Measurements from ENCODE around the gene PNPLA6. TPM values are rescaled to one million over a fixed set of nuclear protein-coding genes. Genes with fewer than 3 reads are reported as not detected.

The PNPLA6 gene
- total and polyA plus RNA-seq, 2 experiments from 2014 or later, result 66.6 to 135 TPM

DNA sequence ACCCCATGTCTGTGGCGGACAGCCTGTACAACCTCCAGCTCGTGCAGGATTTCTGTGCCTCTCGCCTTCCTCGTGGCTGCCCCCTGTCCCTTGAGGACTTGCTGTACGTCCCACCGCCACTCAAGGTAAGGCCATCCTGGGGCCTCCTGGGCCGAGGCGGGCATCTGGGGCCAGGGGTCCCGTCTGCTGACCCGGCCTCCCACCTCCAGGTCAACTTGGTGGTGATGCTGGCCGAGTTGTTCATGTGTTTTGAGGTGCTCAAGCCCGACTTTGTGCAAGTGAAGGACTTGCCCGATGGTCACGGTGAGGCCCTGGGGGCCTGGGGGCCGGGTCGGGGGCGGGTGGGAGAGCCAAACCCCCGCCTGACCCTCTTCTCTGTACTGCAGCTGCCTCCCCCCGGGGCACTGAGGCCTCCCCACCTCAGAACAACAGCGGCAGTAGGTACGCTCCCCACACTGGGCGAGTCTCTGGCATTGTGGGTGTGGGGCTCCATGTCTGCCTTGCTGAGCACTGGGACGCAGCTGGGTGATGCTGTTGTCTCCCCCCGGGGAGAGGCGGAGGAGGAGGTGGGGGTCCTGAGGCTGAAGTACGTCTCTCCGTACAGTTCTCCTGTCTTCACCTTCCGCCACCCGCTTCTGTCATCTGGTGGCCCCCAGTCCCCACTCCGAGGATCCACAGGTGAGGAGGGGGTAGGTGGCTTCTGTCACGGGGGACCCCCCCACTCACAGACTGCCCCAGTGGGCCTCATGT, 75.1 kb downstream of the PNPLA6 start:
- H3K27me3 ChIP-seq (ENCODE audit: insufficient read depth), result no peaks in the 10 kb centered on the region
- Mint-ChIP-seq H3K36me3 (ENCODE audit: low read depth) (peaks cover 23% of the 10 kb centered on the region), H3K27me3 (ENCODE audit: insufficient read depth, low read depth, poor library complexity) (peaks cover 6% of the 10 kb centered on the region), H3K27ac (no peak overlapping the region), H3K9me3 (peaks cover 2% of the 10 kb centered on the region; the same call in 2 of the 3 replicates), H3K4me3 (no peak overlapping the region), H3K4me1 (peaks cover 3% of the 10 kb centered on the region; the same call in 2 of the 3 replicates)
- H2AFZ ChIP-seq, result no peak overlapping the region
- no peak for ATAC-seq
- no peak overlapping the region for H3K4me3 ChIP-seq
- no peaks in the 10 kb centered on the region for H3K9me2 ChIP-seq (ENCODE audit: insufficient read depth)
- no peak overlapping the region for H3K4me2 ChIP-seq
- peaks cover 4% of the 10 kb centered on the region; the same call in 1 of the 2 replicates for H4K20me1 ChIP-seq (replicated peaks; ENCODE audit: insufficient read depth)
- no peak overlapping the region for H3K27ac ChIP-seq (ENCODE audit: low read depth)
- no peak for TF ChIP-seq POLR2AphosphoS5 (IDR thresholded peaks at IDR 0.05; ENCODE audit: low read depth)
- no peak for TF ChIP-seq NANOG (IDR thresholded peaks at IDR 0.05; ENCODE audit: borderline replicate concordance)
- no peak for TF ChIP-seq JUNB (IDR thresholded peaks at IDR 0.05; ENCODE audit: unreplicated experiment)
- TF ChIP-seq ZNF114 (CRISPR knock-in tag; IDR thresholded peaks at IDR 0.05), result no peak
- TF ChIP-seq EZH2 (IDR thresholded peaks at IDR 0.05; ENCODE audit: low read depth, unreplicated experiment), result no peak
- TF ChIP-seq ZNF331 (CRISPR knock-in tag; IDR thresholded peaks at IDR 0.05; ENCODE audit: low read depth), result no peak
- TF ChIP-seq STAT1 (IDR thresholded peaks at IDR 0.05; ENCODE audit: unreplicated experiment), result no peak
- no peak for TF ChIP-seq CREB1 (CRISPR knock-in tag; IDR thresholded peaks at IDR 0.05; ENCODE audit: low read depth)
- TF ChIP-seq, protein P1, sequence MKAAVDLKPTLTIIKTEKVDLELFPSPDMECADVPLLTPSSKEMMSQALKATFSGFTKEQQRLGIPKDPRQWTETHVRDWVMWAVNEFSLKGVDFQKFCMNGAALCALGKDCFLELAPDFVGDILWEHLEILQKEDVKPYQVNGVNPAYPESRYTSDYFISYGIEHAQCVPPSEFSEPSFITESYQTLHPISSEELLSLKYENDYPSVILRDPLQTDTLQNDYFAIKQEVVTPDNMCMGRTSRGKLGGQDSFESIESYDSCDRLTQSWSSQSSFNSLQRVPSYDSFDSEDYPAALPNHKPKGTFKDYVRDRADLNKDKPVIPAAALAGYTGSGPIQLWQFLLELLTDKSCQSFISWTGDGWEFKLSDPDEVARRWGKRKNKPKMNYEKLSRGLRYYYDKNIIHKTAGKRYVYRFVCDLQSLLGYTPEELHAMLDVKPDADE (IDR thresholded peaks at IDR 0.05), result no peak
- TF ChIP-seq, protein P2, sequence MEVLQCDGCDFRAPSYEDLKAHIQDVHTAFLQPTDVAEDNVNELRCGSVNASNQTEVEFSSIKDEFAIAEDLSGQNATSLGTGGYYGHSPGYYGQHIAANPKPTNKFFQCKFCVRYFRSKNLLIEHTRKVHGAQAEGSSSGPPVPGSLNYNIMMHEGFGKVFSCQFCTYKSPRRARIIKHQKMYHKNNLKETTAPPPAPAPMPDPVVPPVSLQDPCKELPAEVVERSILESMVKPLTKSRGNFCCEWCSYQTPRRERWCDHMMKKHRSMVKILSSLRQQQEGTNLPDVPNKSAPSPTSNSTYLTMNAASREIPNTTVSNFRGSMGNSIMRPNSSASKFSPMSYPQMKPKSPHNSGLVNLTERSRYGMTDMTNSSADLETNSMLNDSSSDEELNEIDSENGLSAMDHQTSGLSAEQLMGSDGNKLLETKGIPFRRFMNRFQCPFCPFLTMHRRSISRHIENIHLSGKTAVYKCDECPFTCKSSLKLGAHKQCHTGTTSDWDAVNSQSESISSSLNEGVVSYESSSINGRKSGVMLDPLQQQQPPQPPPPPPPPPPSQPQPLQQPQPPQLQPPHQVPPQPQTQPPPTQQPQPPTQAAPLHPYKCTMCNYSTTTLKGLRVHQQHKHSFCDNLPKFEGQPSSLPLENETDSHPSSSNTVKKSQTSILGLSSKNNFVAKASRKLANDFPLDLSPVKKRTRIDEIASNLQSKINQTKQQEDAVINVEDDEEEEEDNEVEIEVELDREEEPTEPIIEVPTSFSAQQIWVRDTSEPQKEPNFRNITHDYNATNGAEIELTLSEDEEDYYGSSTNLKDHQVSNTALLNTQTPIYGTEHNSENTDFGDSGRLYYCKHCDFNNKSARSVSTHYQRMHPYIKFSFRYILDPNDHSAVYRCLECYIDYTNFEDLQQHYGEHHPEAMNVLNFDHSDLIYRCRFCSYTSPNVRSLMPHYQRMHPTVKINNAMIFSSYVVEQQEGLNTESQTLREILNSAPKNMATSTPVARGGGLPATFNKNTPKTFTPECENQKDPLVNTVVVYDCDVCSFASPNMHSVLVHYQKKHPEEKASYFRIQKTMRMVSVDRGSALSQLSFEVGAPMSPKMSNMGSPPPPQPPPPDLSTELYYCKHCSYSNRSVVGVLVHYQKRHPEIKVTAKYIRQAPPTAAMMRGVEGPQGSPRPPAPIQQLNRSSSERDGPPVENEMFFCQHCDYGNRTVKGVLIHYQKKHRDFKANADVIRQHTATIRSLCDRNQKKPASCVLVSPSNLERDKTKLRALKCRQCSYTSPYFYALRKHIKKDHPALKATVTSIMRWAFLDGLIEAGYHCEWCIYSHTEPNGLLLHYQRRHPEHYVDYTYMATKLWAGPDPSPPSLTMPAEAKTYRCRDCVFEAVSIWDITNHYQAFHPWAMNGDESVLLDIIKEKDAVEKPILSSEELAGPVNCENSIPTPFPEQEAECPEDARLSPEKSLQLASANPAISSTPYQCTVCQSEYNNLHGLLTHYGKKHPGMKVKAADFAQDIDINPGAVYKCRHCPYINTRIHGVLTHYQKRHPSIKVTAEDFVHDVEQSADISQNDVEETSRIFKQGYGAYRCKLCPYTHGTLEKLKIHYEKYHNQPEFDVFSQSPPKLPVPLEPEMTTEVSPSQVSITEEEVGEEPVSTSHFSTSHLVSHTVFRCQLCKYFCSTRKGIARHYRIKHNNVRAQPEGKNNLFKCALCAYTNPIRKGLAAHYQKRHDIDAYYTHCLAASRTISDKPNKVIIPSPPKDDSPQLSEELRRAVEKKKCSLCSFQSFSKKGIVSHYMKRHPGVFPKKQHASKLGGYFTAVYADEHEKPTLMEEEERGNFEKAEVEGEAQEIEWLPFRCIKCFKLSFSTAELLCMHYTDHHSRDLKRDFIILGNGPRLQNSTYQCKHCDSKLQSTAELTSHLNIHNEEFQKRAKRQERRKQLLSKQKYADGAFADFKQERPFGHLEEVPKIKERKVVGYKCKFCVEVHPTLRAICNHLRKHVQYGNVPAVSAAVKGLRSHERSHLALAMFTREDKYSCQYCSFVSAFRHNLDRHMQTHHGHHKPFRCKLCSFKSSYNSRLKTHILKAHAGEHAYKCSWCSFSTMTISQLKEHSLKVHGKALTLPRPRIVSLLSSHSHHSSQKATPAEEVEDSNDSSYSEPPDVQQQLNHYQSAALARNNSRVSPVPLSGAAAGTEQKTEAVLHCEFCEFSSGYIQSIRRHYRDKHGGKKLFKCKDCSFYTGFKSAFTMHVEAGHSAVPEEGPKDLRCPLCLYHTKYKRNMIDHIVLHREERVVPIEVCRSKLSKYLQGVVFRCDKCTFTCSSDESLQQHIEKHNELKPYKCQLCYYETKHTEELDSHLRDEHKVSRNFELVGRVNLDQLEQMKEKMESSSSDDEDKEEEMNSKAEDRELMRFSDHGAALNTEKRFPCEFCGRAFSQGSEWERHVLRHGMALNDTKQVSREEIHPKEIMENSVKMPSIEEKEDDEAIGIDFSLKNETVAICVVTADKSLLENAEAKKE (CRISPR knock-in tag; IDR thresholded peaks at IDR 0.05), result no peak
- no peak for TF ChIP-seq EZH2phosphoT487 (IDR thresholded peaks at IDR 0.05; ENCODE audit: unreplicated experiment)
- TF ChIP-seq, protein P3, sequence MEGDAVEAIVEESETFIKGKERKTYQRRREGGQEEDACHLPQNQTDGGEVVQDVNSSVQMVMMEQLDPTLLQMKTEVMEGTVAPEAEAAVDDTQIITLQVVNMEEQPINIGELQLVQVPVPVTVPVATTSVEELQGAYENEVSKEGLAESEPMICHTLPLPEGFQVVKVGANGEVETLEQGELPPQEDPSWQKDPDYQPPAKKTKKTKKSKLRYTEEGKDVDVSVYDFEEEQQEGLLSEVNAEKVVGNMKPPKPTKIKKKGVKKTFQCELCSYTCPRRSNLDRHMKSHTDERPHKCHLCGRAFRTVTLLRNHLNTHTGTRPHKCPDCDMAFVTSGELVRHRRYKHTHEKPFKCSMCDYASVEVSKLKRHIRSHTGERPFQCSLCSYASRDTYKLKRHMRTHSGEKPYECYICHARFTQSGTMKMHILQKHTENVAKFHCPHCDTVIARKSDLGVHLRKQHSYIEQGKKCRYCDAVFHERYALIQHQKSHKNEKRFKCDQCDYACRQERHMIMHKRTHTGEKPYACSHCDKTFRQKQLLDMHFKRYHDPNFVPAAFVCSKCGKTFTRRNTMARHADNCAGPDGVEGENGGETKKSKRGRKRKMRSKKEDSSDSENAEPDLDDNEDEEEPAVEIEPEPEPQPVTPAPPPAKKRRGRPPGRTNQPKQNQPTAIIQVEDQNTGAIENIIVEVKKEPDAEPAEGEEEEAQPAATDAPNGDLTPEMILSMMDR (conservative IDR thresholded peaks at IDR 0.05; ENCODE audit: low read depth in 2 of 2), result no peak
- TF ChIP-seq, protein P4, sequence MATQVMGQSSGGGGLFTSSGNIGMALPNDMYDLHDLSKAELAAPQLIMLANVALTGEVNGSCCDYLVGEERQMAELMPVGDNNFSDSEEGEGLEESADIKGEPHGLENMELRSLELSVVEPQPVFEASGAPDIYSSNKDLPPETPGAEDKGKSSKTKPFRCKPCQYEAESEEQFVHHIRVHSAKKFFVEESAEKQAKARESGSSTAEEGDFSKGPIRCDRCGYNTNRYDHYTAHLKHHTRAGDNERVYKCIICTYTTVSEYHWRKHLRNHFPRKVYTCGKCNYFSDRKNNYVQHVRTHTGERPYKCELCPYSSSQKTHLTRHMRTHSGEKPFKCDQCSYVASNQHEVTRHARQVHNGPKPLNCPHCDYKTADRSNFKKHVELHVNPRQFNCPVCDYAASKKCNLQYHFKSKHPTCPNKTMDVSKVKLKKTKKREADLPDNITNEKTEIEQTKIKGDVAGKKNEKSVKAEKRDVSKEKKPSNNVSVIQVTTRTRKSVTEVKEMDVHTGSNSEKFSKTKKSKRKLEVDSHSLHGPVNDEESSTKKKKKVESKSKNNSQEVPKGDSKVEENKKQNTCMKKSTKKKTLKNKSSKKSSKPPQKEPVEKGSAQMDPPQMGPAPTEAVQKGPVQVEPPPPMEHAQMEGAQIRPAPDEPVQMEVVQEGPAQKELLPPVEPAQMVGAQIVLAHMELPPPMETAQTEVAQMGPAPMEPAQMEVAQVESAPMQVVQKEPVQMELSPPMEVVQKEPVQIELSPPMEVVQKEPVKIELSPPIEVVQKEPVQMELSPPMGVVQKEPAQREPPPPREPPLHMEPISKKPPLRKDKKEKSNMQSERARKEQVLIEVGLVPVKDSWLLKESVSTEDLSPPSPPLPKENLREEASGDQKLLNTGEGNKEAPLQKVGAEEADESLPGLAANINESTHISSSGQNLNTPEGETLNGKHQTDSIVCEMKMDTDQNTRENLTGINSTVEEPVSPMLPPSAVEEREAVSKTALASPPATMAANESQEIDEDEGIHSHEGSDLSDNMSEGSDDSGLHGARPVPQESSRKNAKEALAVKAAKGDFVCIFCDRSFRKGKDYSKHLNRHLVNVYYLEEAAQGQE (IDR thresholded peaks at IDR 0.05; ENCODE audit: unreplicated experiment), result no peak
- no peaks in the 10 kb centered on the region for H3K79me2 ChIP-seq (replicated peaks; ENCODE audit: insufficient read depth)
- no peaks in the 10 kb centered on the region for H3K4me1 ChIP-seq (ENCODE audit: insufficient read depth)
- H3F3A ChIP-seq (replicated peaks; ENCODE audit: low read depth), result no peaks in the 10 kb centered on the region
- DNase-seq (ENCODE audit: low spot score), result no peak
- no peaks in the 10 kb centered on the region; the same call in 1 of the 2 replicates for H3K36me3 ChIP-seq (ENCODE audit: insufficient read depth)
